B cell (primary cell): Measurements from ENCODE around the gene HOXA11.

Source experiments
- EZH2 ChIP-seq: IDR thresholded peaks from 2 replicates; pipeline ENCODE4 v1.6.1; 2012; ENCODE audit warnings: borderline replicate concordance, low read depth, mild to moderate bottlenecking, moderate library complexity, low read length; ENCODE audit not compliant: insufficient read depth, poor library complexity, severe bottlenecking
- TF ChIP-seq, protein P1 (sequence below): fragments of 200-600 bp; IDR thresholded peaks from one replicate; pipeline ENCODE4 v1.8.0; 2022; ENCODE audit warnings: antibody characterized with exemption, mild to moderate bottlenecking

DNA sequence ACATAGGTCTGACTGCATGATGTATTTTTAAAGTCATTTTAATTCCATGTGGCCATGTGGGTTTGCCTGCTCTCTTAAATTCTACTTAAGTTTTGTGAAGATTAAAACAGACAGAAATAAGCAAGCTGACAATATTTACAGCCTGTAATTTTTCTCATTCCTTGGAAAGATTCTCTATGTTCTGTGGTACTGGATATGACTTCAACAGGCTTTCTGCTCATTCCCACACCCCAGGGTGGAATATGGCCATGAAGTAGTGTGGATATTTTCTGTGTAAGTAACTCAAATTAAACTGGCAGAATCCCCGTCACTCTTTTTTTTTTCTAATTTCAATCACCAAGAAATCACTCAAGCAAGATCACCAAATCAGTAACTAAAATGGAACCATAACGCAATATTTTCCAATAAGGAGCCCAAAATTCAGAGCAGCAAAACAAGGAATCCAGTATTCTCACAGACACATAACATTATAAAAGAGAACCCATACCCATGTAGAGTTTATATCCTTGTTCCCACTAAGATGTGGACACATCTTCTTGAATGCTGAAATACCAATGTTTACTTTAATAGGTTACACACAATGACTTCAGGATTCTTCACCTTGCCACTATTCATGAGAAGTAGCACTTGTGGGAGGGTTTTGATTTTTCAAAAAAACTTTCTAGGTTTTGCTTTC, 47.3 kb downstream of the HOXA11 start:
- TF ChIP-seq, protein P1, sequence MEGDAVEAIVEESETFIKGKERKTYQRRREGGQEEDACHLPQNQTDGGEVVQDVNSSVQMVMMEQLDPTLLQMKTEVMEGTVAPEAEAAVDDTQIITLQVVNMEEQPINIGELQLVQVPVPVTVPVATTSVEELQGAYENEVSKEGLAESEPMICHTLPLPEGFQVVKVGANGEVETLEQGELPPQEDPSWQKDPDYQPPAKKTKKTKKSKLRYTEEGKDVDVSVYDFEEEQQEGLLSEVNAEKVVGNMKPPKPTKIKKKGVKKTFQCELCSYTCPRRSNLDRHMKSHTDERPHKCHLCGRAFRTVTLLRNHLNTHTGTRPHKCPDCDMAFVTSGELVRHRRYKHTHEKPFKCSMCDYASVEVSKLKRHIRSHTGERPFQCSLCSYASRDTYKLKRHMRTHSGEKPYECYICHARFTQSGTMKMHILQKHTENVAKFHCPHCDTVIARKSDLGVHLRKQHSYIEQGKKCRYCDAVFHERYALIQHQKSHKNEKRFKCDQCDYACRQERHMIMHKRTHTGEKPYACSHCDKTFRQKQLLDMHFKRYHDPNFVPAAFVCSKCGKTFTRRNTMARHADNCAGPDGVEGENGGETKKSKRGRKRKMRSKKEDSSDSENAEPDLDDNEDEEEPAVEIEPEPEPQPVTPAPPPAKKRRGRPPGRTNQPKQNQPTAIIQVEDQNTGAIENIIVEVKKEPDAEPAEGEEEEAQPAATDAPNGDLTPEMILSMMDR: no peak
- no peak for TF ChIP-seq EZH2
